Kidney tubule cell (primary cell): ENCODE measurements around the gene SCAF1.

Experiments used
- DNase-seq: peaks from one replicate; pipeline ENCODE4 v3.0.0-alpha.2; 2018; ENCODE audit warnings: low spot score

SCAF1 gene

DNA sequence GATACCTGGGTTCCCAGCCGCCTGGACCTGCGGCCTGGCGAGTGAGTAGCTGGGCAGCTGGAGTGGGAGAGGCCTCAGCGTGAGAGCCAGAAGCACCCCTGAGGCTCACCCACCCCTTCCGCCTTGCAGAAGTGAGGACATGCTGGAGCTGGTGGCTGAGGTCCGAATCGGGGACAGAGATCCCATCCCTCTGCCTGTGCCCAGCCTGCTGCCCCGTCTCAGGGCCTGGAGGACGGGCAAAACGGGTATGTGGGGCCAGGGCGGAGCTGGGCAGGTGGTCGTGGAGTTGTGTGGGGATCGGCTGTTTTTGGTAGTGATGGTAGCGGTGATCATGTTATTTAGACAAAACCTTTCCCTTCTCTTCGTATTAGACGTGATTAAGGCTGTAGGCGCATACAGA lies 4.6 kb downstream of the SCAF1 start:
- no peak for DNase-seq

DNA sequence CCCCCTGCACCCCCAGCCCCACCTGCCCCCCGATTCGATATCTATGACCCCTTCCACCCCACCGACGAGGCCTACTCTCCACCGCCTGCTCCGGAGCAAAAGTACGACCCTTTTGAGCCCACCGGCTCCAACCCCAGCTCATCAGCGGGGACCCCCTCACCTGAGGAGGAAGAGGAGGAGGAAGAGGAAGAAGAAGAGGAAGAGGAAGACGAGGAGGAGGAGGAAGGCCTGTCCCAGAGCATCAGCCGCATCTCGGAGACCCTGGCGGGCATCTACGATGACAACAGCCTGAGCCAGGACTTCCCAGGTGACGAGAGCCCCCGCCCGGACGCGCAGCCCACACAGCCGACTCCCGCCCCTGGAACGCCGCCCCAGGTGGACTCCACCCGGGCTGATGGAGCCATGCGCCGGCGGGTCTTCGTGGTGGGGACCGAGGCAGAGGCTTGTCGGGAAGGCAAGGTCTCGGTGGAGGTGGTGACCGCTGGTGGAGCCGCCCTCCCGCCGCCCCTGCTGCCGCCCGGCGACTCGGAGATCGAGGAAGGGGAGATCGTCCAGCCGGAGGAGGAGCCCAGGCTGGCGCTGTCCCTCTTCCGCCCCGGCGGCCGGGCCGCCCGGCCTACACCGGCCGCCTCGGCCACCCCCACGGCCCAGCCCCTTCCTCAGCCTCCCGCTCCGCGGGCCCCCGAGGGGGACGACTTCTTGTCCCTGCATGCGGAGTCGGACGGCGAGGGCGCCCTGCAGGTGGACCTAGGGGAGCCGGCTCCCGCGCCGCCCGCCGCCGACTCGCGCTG lies 9.2 kb downstream of the SCAF1 start:
- DNase-seq, result no peak

DNA sequence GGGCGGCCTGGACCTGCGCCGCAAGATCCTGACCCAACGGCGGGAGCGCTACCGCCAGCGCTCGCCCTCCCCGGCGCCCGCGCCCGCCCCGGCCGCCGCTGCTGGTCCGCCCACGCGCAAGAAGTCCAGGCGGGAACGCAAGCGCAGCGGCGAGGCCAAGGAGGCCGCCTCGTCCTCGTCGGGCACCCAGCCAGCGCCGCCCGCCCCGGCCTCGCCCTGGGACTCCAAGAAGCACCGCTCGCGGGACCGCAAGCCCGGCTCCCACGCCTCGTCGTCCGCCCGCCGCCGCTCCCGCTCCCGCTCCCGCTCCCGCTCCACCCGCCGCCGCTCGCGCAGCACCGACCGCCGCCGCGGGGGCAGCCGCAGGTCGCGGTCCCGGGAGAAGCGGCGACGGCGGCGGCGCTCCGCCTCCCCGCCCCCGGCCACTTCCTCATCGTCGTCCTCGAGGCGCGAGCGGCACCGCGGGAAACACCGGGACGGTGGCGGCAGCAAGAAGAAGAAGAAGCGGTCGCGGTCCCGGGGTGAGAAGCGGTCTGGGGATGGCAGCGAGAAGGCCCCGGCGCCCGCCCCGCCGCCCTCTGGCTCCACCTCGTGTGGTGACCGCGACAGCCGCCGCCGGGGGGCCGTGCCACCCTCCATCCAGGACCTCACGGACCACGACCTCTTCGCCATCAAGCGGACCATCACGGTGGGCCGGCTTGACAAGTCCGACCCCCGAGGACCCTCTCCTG lies 10.0 kb downstream of the SCAF1 start:
- DNase-seq, result no peak

DNA sequence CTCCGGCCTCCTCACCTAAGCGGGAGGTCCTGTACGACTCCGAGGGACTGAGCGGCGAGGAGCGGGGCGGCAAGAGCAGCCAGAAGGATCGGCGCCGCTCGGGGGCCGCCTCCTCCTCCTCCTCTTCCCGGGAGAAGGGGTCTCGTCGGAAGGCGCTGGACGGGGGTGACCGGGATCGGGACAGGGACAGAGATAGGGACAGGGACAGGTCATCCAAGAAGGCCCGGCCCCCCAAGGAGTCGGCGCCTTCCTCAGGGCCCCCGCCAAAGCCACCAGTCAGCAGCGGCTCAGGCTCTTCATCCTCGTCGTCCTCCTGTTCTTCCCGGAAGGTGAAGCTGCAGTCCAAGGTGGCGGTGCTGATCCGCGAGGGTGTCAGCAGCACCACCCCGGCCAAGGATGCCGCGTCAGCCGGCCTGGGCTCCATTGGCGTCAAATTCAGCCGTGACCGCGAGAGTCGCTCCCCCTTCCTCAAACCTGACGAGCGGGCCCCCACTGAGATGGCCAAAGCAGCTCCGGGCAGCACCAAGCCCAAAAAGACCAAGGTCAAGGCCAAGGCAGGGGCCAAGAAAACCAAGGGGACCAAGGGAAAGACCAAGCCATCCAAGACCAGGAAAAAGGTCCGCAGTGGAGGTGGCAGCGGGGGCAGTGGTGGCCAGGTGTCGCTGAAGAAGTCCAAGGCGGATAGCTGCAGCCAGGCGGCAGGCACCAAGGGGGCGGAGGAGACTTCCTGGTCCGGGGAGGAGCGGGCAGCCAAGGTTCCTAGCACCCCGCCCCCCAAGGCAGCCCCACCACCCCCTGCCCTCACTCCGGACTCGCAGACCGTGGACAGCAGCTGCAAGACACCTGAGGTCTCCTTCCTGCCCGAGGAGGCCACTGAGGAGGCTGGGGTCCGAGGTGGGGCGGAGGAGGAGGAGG lies 10.8 kb downstream of the SCAF1 start:
- DNase-seq, result no peak

DNA sequence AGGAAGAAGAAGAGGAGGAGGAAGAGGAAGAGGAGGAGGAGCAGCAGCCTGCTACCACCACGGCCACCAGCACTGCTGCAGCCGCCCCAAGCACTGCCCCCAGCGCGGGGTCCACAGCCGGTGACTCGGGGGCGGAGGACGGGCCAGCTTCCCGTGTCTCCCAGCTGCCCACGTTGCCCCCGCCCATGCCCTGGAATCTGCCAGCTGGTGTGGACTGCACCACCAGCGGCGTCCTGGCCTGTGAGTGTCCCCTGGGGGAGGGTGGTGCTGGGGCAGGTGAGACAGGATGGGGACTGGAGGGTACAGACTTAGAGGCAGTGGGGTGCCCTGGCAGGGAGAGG lies 11.4 kb downstream of the SCAF1 start:
- DNase-seq, result no peak

DNA sequence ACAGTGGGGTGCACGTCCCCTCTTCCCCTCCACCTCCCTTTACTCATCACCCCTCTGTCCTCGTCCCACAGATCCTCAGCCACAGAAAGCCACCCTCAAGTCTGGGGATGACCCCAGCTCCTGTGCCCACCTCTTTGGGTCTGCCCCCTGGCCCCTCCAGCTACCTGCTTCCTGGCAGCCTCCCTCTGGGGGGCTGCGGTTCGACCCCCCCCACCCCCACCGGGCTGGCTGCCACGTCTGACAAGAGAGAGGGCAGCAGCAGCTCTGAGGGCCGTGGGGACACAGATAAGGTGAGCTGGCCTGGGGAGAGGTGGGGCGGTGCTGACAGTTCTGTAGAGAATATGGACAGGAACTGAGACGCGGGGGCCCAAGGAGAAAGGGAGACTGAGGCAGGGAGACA lies 12.6 kb downstream of the SCAF1 start:
- no peak for DNase-seq

DNA sequence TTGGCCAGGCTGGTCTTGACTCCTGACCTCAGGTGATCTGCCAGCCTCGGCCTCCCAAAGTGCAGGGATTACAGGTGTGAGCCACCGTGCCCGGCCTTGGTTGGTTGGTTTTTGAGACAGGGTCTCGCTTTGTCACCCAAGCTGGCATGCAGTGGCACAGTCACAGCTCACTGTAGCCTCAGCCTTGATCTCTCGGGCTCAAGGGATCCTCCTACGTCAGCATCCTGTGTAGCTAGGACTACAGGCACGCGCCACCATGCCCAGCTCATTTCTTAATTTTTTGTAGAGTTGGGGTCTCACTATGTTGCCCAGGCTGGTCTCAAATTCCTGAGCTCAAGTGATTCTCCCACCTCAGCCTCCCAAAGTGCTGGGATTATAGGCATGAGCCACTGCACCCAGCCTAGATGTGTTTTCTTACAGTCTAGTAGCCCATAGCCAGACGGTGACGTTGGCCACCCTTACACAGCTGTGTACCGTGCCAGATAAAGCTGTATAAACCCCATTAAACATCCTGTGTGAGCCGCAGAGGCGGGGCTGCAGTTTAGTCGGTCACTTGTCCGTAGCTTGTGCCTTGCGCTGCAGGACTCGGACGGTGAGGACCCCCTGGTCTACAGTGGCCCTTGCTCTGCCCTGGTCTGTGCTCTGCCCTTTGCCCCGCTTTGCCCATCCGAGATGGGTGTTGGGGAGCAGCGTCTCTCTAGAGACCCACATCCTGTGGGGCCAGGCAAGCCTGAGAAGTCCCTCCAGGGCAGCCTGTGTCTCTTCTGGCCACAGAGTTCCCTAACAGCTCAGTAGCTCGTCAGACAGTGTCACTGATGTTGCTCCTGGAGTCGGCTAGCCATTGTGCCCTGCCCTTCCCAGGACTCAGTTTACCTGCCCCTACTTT lies 13.8 kb downstream of the SCAF1 start:
- no peak for DNase-seq

DNA sequence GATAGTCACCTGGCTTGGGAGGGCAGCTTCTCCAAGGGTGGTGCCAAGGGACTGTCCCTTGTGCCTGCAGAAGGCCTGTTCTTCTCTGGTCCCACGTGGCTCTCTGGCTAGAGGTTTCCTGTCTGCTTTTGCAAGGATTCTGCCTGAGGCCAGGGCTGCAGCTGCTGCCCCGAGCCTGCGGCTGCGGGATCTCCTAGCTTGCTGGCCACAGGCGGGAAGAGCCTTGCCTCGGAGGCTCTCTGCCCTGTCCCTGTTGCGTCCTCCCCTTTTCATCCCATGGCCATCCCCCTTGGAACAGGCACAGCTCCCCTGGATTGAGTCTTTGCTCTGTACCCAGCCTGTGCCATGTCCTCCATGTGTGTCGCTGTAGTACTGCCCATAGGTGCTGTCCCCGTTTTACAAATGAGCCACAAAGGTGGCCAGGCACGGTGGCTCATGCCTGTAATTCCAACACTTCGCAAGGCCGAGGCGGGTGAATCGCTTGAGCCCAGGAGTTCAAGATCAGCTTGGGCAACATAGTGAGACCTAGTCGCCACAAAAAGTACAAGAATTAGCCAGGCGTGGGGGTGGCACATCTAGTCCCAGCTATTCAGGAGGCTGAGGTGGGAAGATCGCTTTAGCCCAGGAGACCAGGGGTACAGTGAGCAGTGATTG lies 14.6 kb downstream of the SCAF1 start:
- no peak for DNase-seq

DNA sequence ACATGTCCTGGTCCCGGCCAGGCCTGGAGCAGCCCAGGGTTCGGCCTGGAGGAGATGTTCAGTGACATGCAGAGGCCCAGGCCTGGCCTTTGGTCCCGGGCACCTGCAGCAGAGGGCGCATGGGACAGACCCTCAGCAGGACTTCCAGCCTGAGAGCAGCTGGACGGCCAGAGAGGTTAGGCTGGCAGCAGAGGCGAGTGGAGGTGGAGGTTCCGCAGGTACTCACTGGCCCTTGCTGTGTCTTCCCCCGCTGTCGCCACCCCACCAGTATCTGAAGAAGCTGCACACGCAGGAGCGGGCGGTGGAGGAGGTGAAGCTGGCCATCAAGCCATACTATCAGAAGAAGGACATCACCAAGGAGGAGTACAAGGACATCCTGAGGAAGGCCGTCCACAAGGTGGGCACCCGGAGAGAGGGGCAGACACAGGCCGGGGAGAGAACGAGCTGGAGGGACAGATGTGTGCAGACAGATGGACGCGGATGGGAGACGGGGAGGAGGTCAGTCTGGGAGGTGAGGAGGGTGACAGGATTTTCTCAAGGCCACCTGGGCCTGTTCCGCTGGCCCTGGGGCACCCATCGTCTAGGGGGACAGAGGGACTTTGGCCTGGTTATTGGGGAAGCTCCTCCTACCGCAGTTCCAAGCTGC lies 15.6 kb downstream of the SCAF1 start:
- no peak for DNase-seq

DNA sequence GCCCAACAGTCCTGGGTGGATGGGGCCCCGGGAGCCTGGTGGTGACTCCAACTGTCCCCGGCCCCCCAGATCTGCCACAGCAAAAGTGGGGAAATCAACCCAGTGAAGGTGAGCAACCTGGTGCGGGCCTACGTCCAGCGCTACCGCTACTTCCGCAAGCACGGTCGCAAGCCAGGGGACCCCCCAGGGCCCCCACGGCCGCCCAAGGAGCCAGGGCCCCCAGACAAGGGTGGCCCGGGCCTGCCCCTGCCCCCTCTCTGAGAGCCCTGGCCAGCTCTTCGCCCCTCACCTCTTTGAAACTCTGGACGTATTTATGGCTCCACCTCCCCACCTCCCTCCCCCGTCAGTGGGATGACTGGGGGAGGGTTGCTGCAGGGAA lies 16.1 kb downstream of the SCAF1 start:
- DNase-seq, result no peak

DNA sequence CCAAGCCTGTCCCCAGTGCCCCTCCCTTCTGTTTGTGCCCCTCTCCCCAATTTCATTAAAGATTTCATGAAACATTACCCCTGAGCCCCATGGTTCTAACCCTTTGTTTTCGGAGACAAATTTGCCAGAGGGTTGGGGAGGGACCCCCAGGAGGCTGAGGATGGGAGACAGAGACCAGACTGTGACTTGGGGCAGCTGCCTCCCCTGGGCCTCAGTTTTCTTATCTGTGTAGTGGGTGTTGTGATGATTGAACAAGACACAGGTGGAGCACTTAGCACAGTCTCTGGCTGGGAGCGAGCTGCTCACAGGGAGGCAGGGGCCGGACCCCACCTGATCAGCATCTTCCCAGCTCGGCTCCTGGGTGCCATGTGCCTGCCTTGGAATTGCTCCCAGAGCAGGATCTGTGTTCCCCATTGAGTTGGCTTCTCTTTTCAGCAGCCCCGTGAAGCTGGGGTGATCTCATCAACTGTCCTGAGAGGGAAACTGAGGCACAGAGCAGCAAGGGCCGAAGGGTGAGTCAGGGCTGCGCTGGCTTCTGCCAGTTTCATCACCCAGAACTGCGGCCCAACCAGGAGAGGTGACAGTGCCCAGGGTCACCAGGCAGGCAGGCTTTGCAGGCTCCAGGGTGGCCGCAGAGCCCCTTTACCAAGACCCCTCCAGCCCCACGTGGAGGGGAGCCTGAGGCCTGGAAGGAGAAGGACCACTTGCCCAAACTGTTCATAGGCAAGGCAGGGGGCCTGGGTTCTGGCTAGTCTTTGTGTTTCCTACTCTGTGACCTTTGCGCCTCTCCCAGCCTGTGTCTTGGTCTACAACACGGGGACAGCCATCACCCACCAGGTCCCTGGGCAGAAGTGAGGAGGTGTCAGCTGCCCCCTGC lies 16.8 kb downstream of the SCAF1 start:
- DNase-seq, result no peak

DNA sequence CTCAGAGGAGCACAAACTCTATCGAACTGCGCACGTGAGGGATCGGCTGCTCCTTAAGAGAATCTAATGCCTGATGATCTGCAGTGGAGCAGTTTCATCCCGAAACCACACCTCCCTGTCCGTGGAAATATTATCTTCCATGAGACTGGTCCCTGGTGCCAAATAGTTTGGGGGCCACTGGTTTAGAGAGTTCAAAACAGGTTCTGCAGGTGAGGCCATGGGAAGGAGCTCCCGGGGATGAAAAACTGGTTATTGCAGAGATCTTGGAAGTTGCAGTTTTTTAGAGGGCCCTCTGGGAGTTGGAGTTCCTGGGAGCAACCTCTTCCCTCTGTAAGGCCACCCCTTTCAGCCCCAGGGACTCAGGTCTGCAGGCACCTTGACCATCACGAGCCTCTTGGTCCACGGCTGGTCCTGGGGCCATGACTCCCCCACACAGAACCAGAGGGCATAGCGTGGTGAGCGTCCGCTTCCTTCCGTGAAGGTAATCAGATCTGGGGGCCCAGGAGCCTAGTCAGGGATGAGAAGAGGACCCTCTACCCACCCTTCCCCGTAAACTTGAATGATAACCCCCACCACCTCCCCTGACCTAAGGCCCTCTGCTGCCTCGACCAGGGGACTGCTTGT lies 18.4 kb downstream of the SCAF1 start:
- DNase-seq, result no peak

DNA sequence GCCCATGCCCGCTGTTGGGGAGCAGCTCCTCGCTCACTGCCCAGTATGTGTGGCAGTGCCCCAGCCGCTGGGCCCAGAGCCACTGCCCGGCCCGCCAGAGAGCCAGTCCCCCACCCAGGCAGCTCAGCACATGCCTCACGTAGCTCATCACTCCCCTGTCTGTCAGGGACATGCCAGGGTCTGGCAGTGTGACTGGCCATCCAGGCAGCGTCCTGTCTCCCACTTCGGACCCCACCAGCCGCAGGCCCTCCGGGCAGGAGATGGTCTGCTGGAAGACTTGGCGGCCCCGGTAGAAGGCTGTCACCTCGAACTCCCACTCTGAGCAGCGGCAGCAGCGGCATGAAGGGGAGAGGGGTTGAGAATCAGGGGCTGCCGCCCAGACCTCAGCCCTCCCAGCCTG lies 20.0 kb downstream of the SCAF1 start:
- no peak for DNase-seq

DNA sequence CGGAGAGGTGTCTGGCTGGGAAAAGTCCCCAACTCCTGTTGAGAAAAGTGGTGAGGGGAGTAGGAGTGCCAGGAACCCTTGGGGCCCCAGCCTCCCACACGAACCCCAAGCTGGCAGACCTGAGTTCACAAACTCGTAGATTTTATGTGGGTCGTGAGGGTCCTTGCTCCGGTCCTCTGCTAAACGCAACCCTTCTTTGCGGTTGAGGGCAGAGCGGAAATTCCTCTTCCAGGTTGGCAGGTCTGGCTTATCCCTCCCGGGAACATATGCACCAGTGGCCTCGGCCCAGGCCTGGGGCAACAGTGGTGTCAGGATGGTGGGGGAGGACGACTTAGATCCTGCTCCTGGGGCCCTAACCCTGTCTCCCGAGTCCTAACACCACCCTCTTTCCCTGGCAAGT lies 21.2 kb downstream of the SCAF1 start:
- no peak for DNase-seq

DNA sequence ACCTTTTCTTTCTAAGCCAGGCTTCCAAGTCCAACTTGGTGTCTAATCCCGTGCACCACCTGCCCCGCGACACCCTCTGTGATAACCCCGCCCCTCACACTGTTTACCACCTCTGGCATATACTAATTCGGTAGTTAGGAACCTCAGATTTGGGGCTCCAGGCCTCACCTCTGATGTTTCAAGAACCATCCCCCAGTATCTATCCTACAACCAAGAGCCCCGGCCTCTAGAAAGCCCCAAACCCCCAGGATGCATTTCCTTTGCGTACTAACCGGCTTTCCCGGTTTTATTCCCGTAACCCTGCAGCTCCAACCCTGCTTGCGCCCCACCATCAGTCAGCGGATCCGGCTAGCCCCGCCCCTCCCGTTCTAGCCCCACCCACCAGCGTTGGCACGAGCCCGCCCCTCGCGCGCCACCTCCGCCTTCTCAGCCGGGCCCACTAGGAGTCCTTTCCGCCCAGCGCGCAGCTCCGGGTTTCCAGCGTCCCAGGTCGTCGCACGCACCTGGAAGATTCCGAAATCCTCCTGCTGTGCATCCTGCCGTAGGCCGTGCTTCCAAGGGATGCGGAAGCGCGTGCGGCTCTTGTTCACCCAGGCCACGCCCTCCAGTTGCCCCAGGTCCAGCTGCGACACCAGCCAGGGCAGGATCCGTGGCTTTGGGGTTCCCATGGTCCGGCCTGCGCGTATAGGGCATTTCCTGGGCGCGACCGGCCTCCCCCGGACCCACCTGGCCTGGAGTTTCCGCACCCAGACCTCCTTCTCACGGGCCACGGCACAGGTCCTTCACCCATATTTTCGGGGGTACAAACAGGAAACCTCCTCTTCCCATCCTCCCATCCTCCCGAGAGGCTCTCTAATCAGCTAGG lies 22.4 kb downstream of the SCAF1 start:
- peak; percentile 95 for DNase-seq

DNA sequence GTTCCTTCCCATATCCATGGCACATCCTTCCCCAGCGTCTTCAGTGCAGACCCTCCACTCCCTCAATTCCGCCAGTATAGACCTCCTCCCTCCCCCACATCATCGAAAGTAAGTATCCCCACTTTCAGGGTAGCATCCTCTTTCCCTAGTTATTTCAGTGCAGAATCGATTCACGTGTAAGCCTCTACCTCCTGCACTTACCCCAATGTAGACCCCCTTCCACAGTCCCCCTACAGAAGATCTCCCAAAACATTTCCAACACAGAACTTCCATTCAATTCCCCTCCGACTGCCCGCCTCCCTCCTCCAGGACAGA lies 23.0 kb downstream of the SCAF1 start:
- no peak for DNase-seq

DNA sequence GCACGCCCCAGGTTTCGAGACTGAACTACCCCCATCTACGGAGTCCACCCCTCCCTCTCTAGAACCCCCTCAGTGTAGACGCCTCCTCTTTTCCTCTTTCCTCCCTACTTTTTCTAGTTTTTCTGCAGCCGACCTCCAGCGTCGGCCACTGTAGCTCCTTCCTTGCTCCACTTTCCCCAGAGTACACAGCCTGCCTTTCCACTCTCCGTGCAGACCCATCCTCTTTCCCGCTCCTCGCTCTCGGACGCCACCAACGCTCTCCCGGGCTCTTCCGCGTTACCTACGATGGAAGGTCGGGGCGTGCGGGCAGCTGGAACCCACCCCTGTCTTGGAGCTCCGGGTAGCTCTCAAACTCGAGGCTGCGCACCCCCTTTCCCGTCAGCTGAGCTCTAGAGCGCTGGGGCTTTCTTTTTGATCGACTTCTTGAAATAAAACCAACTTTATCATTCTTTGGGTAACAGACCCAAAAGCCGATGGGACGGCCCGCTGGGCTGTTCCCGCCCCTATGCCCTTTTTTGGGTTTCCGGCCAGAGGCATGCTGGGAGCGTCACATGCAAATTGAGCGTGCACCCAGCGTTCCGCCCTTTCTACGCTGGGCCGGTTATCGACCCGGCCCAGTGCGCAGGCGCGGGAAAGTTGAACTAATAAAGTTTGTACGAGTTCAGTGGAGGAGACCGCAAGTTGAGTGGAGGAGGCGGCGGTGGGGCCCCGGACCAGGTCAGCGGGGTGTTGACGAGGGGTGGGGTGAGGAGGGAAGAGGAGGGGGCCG lies 23.5 kb downstream of the SCAF1 start, which contains the start of the genes BCL2L12 and IRF3:
Gene BCL2L12 (plus strand): TSS at position 583 of the 769 bp plus-strand sequence. CDS start 760 bp downstream, outside the sequence.
Gene IRF3 (minus strand): TSS at position 507 of the 769 bp plus-strand sequence. CDS start 1,019 bp downstream, outside the sequence.
- DNase-seq, result peak; percentile 97

DNA sequence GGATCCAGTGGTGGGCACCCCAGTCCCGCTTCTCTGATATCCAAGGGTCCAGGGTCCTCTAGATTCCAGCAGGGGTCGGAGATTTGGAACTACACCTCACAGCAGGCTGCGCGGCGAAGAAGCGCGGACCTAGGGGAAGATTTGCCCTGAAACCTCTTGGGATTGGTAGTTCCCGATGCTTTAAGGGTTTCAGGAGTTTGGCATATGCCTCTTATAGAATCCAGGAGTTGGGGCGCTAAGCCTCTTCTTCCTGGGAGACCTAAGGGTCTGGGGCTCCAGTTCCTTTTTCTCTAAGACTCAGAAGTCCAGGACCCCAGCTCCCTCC lies 24.1 kb downstream of the SCAF1 start:
- no peak for DNase-seq
